Transverse colon (tissue), 4 donors: Measurements from ENCODE around the gene AGPAT4. TPM values are rescaled to one million over a fixed set of nuclear protein-coding genes. Genes with fewer than 3 reads are reported as not detected.
"Not testable (repeated sequence)": the region's sequence is repeated elsewhere in the genome, so short reads cannot be mapped to it uniquely, and the experiment has no call there.

Source experiments
- DNase-seq: peaks from one replicate; pipeline ENCODE4 v3.0.0-alpha.2; 2019
- H3K27ac ChIP-seq, 4 donors: fragments of 200-600 bp; sonication (generic); 2 replicates each; pipeline ENCODE4 v1.5.1; 2016 to 2018; ENCODE audit warnings: inconsistent platforms in 4 of 4
- H3K27me3 ChIP-seq: fragments of 200-600 bp; sonication (generic); 2 replicates; pipeline ENCODE4 v1.5.1; 2017; ENCODE audit warnings: inconsistent platforms
- H3K36me3 ChIP-seq, 4 donors: fragments of 200-600 bp; sonication (generic); 2 replicates each; pipeline ENCODE4 v1.5.1; 2017 to 2019; ENCODE audit warnings: inconsistent platforms in 4 of 4
- H3K4me1 ChIP-seq, 4 donors: fragments of 200-600 bp; sonication (generic); 2 replicates each; pipeline ENCODE4 v1.5.1; 2017 to 2020; ENCODE audit warnings: inconsistent platforms in 4 of 4
- H3K4me3 ChIP-seq, 4 donors: fragments of 200-600 bp; sonication (generic); 1 replicate in 1 of 4; 2 replicates in 3 of 4; pipeline versions ENCODE4 v1.5.1 to v1.6.1; 2017 to 2019; ENCODE audit warnings: inconsistent platforms in 4 of 4
- H3K9me3 ChIP-seq, 2 donors: fragments of 200-600 bp; sonication (generic); 2 replicates each; pipeline ENCODE4 v1.5.1; 2017 to 2019; ENCODE audit warnings: inconsistent platforms in 2 of 2
- EP300 ChIP-seq: sonication (generic); formaldehyde crosslinking; IDR thresholded peaks from one replicate; pipeline ENCODE4 v1.6.1; 2017; ENCODE audit warnings: antibody characterized with exemption, low read depth
- POLR2A ChIP-seq: fragments of 450-650 bp; IDR thresholded peaks from one replicate; pipeline ENCODE4 v1.6.1; 2016; ENCODE audit warnings: antibody characterized with exemption, mild to moderate bottlenecking, moderate library complexity
- POLR2AphosphoS5 ChIP-seq, 3 donors: sonication (generic); formaldehyde crosslinking; IDR thresholded peaks; one replicate each; pipeline ENCODE4 v1.6.1; 2016; ENCODE audit warnings: antibody characterized with exemption in 3 of 3
- WGBS, 2 donors: methylation state at CpG; one replicate each; pipeline ENCODE4 v1.1.5; 2018; ENCODE audit warnings: low coverage in 1 of 2; 5-methylcytosine and 5-hydroxymethylcytosine counted together
- in situ Hi-C, 4 donors: fragments of 200-750 bp; cut with MboI; loops; one replicate each; pipeline versions ENCODE4 v1.15.0 to v1.15.1; 2017; ENCODE audit warnings: low sequenced_read_pairs in 3 of 4, low pct_ligation_motif_present in 1 of 4, low pct_unique_long_range_greater_than_20kb in 1 of 4
- intact Hi-C: fragments of 100-400 bp; cut with DNase I; formaldehyde crosslinking; loops from one replicate; pipeline ENCODE4 v1.15.1; 2023; ENCODE audit warnings: low total_unique reads
- total RNA-seq, 4 donors: library from RNA; depleted of rRNA; stranded (reverse); fragments of >200 nt; gene quantifications; one replicate each; pipeline ENCODE4 v1.1.0, GENCODE V29; 2016
- TF ChIP-seq, protein P1 (sequence below), 5 experiments: fragments of 200-600 bp in 3 of 5; fragments of 450-650 bp in 2 of 5; sonication (generic) in 3 of 5; IDR thresholded peaks; 1 replicate in 2 of 5; 2 replicates in 3 of 5; pipeline ENCODE4 v1.5.1; 2016 to 2017; ENCODE audit warnings: antibody characterized with exemption in 5 of 5, inconsistent platforms in 3 of 5, mild to moderate bottlenecking in 2 of 5, moderate library complexity in 1 of 5

The AGPAT4 gene
- total RNA-seq, 4 donors from 2014 or later = 2.2 to 6.4 (median 4.4) TPM

GRCh38 chr6:161125591-161125990 lies 148.3 kb downstream of the AGPAT4 start:
- no peak for DNase-seq
- H3K27me3 ChIP-seq = no peaks in the 10 kb centered on the region
- no peaks in the 10 kb centered on the region for H3K4me1 ChIP-seq
- peaks cover 13 to 19% of the 10 kb centered on the region in 2 donors for H3K9me3 ChIP-seq
- intact Hi-C loops (no loop called here), in situ Hi-C loops (loop anchor here in 1 of 4 donors (25.0 kb wide), 1 partner anchor 237 kb away; no protein-coding TSS in a partner anchor)
- no peak overlapping the region for H3K4me3 ChIP-seq
- 84 to 86% methylated on average over 2 of the region's 2 CpGs for WGBS, 2 donors
- H3K36me3 ChIP-seq = peaks cover 0 to 23% (median 5%) of the 10 kb centered on the region in 4 donors
- H3K27ac ChIP-seq = no peak overlapping the region
- TF ChIP-seq EP300 = no peak
- TF ChIP-seq POLR2A = no peak
- TF ChIP-seq, protein P1, sequence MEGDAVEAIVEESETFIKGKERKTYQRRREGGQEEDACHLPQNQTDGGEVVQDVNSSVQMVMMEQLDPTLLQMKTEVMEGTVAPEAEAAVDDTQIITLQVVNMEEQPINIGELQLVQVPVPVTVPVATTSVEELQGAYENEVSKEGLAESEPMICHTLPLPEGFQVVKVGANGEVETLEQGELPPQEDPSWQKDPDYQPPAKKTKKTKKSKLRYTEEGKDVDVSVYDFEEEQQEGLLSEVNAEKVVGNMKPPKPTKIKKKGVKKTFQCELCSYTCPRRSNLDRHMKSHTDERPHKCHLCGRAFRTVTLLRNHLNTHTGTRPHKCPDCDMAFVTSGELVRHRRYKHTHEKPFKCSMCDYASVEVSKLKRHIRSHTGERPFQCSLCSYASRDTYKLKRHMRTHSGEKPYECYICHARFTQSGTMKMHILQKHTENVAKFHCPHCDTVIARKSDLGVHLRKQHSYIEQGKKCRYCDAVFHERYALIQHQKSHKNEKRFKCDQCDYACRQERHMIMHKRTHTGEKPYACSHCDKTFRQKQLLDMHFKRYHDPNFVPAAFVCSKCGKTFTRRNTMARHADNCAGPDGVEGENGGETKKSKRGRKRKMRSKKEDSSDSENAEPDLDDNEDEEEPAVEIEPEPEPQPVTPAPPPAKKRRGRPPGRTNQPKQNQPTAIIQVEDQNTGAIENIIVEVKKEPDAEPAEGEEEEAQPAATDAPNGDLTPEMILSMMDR (IDR thresholded peaks at IDR 0.05) = no peak
- TF ChIP-seq POLR2AphosphoS5 (IDR thresholded peaks at IDR 0.05) = no peak

DNA sequence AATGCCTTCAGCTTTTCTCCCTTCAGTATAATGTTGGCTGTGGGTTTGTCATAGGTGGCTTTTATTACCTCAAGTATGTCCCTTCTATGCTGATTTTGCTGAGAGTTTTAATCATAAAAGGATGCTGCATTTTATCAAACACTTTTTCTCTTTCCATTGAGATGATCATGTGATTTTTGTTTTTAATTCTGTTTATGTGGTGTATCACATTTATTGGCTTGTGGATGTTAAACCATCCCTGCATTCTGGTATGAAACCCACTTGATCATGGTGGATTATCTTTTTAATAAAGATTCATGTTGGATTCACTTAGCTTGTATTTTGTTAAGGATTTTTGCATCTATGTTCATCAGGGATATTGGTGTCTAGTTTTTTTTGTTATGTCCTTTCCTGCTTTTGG lies 150.5 kb downstream of the AGPAT4 start:
- in situ Hi-C loops = loop anchor here in 1 of 4 donors (25.0 kb wide), 1 partner anchor 239 kb away; no protein-coding TSS in a partner anchor
- H3K27ac ChIP-seq, intact Hi-C loops, H3K4me3 ChIP-seq, H3K4me1 ChIP-seq, H3K27me3 ChIP-seq, DNase-seq: not testable (repeated sequence)
- Histone ChIP-seq H3K9me3 (peaks cover 13 to 19% of the 10 kb centered on the region in 2 donors), H3K36me3 (peaks cover 0 to 40% (median 7%) of the 10 kb centered on the region in 4 donors)

DNA sequence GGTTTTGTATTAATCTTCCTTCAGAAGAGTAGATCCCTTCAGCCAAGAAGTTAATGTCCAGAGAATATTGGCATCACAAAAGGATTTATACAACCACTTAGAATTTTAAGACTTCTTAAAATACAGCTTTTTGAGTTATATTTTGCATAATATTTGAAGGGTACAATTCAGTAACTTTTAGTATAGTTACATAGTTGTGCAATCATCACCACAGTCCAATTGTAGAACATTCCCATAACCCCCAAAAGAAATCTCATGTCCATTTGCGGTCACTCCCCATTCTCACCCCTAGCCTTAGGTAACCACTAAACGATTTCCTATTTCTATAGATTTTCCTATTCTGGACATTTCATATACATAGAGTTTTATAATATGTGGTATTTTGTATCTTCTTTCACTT lies 155.9 kb downstream of the AGPAT4 start:
- intact Hi-C loops = loop anchor here (10.0 kb wide), 1 partner anchor 193 kb away; no protein-coding TSS in a partner anchor
- H3K27me3 ChIP-seq = no peaks in the 10 kb centered on the region
- H3K4me3 ChIP-seq = no peak overlapping the region
- WGBS, 2 donors = 95 to 100% methylated on average over 2 of the region's 2 CpGs
- peaks cover 0 to 43% (median 21%) of the 10 kb centered on the region in 4 donors for H3K36me3 ChIP-seq
- DNase-seq = no peak
- in situ Hi-C loops = loop anchor here in 1 of 4 donors (25.0 kb wide), 1 partner anchor 244 kb away; no protein-coding TSS in a partner anchor
- H3K9me3 ChIP-seq = peaks cover 6 to 7% of the 10 kb centered on the region in 2 donors
- TF ChIP-seq, protein P1 (IDR thresholded peaks at IDR 0.05) = no peak
- no peak for TF ChIP-seq POLR2A
- TF ChIP-seq POLR2AphosphoS5 (IDR thresholded peaks at IDR 0.05) = no peak
- TF ChIP-seq EP300 = no peak
- no peaks in the 10 kb centered on the region for H3K4me1 ChIP-seq
- no peak overlapping the region for H3K27ac ChIP-seq

- H3K36me3 ChIP-seq = peaks cover 0 to 46% (median 23%) of the 10 kb centered on the region in 4 donors
Measured at GRCh38 chr6:161117308-161117707, 156.6 kb downstream of the AGPAT4 start.

More at GRCh38 chr6:161117308-161117707, 156.6 kb downstream of the AGPAT4 start:
- no peak for DNase-seq
- Histone ChIP-seq H3K27me3 (no peaks in the 10 kb centered on the region), H3K27ac (no peak overlapping the region), H3K4me1 (no peaks in the 10 kb centered on the region), H3K9me3 (peaks cover under 1 to 3% of the 10 kb centered on the region in 2 donors), H3K4me3 (no peak overlapping the region)
- TF ChIP-seq POLR2AphosphoS5 (IDR thresholded peaks at IDR 0.05) (no peak), EP300 (no peak), POLR2A (no peak)
- TF ChIP-seq, protein P1 (IDR thresholded peaks at IDR 0.05) = no peak
- intact Hi-C loops (loop anchor here (10.0 kb wide), 1 partner anchor 193 kb away; no protein-coding TSS in a partner anchor), in situ Hi-C loops (loop anchor here in 1 of 4 donors (25.0 kb wide), 1 partner anchor 245 kb away; no protein-coding TSS in a partner anchor)
- WGBS, 2 donors = 59 to 87% methylated on average over 7 of the region's 7 CpGs
